Glutamatergic neuron (in vitro differentiated cells): ENCODE results near the gene NKX2-2. TPM values are rescaled to one million over a fixed set of nuclear protein-coding genes. Genes with fewer than 3 reads are reported as not detected.

ENCODE experiments used
- DNase-seq: peaks from one replicate; pipeline ENCODE4 v3.0.0; 2022
- H3K27ac Mint-ChIP-seq: one replicate; pipeline ENCODE4 v1.8.0; 2020; ENCODE audit warnings: mild to moderate bottlenecking, mixed read lengths, inconsistent platforms; ENCODE audit not compliant: unreplicated experiment
- H3K27me3 Mint-ChIP-seq: one replicate; pipeline ENCODE4 v1.8.0; 2020; ENCODE audit warnings: mild to moderate bottlenecking, moderate library complexity, mixed read lengths, inconsistent platforms; ENCODE audit not compliant: unreplicated experiment
- H3K36me3 Mint-ChIP-seq: one replicate; pipeline ENCODE4 v1.8.0; 2020; ENCODE audit warnings: mild to moderate bottlenecking, mixed read lengths, inconsistent platforms; ENCODE audit not compliant: unreplicated experiment
- H3K4me1 Mint-ChIP-seq: one replicate; pipeline ENCODE4 v1.8.0; 2020; ENCODE audit warnings: mild to moderate bottlenecking, low read depth, mixed read lengths, inconsistent platforms; ENCODE audit not compliant: unreplicated experiment
- H3K4me3 Mint-ChIP-seq: one replicate; pipeline ENCODE4 v1.8.0; 2020; ENCODE audit warnings: mild to moderate bottlenecking, mixed read lengths, inconsistent platforms; ENCODE audit not compliant: unreplicated experiment
- H3K9me3 Mint-ChIP-seq: one replicate; pipeline ENCODE4 v1.8.0; 2020; ENCODE audit warnings: mild to moderate bottlenecking, moderate library complexity, mixed read lengths, inconsistent platforms; ENCODE audit not compliant: unreplicated experiment
- total RNA-seq: library from RNA; stranded (reverse); fragmentation: NEBNext Ultra II Directional; extraction: Animal tissue kit (Norgen Biotek cat#: 25700); gene quantifications from one replicate; pipeline ENCODE4 v1.2.1, GENCODE V29; 2021; ENCODE audit not compliant: unreplicated experiment
- TF ChIP-seq, protein P1 (sequence below): fragments of 200-600 bp; sonication (generic); IDR thresholded peaks from one replicate; pipeline ENCODE4 v1.5.0; 2021; ENCODE audit not compliant: partially characterized antibody, unreplicated experiment

Gene NKX2-2
- total RNA-seq, 1 donor from 2014 or later, result 1.2 TPM

GRCh38 chr20:21546355-21546754 lies 32.5 kb upstream of the NKX2-2 start:
- H3K36me3 Mint-ChIP-seq, result no peaks in the 10 kb centered on the region
- no peaks in the 10 kb centered on the region for H3K27me3 Mint-ChIP-seq
- H3K4me1 Mint-ChIP-seq, result peaks cover 3% of the 10 kb centered on the region
- TF ChIP-seq, protein P1, sequence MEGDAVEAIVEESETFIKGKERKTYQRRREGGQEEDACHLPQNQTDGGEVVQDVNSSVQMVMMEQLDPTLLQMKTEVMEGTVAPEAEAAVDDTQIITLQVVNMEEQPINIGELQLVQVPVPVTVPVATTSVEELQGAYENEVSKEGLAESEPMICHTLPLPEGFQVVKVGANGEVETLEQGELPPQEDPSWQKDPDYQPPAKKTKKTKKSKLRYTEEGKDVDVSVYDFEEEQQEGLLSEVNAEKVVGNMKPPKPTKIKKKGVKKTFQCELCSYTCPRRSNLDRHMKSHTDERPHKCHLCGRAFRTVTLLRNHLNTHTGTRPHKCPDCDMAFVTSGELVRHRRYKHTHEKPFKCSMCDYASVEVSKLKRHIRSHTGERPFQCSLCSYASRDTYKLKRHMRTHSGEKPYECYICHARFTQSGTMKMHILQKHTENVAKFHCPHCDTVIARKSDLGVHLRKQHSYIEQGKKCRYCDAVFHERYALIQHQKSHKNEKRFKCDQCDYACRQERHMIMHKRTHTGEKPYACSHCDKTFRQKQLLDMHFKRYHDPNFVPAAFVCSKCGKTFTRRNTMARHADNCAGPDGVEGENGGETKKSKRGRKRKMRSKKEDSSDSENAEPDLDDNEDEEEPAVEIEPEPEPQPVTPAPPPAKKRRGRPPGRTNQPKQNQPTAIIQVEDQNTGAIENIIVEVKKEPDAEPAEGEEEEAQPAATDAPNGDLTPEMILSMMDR, result no peak
- H3K9me3 Mint-ChIP-seq, result no peaks in the 10 kb centered on the region
- H3K27ac Mint-ChIP-seq, result no peak overlapping the region
- no peak for DNase-seq
- H3K4me3 Mint-ChIP-seq, result no peak overlapping the region

DNA sequence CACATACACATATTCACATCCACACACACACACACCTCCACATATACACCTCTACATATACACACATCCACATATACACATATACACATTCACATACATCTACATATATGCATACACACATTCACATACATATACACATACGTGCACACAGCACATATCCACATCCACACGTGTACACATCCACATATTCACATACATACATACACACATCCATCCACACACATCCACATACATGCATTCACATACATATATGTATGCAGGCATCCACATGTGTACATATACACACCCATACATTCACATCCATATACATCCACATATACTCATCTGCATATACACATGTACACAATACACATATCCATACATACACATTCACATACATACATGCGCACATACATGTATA lies 25.6 kb upstream of the NKX2-2 start:
- TF ChIP-seq, protein P1, result no peak
- no peak for DNase-seq
- Mint-ChIP-seq H3K27me3 (no peaks in the 10 kb centered on the region), H3K4me1 (peaks cover 6% of the 10 kb centered on the region), H3K9me3 (peaks cover 2% of the 10 kb centered on the region), H3K27ac (no peak overlapping the region), H3K36me3 (no peaks in the 10 kb centered on the region), H3K4me3 (no peak overlapping the region)

DNA sequence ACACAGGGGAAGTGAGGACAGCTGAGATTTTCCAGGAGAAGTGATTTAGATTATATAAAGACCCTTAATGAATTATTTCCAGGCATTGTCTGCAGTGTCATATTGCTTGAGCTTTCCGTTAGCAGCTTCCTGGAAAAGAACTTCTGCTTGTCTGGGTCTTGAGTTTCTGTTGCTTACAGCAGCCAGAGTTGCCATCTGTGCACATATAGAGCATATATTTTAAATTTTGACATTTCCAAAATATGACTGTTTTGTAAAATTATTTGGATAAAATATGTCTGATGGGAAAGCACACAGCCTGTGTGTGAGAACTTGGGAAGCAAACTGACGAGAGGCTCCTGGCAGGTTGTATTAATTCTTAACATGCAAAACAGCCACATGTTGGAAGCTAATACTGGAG lies 21.0 kb upstream of the NKX2-2 start:
- TF ChIP-seq, protein P1, result no peak
- Mint-ChIP-seq H3K4me1 (peaks cover 14% of the 10 kb centered on the region), H3K27me3 (peaks cover 2% of the 10 kb centered on the region), H3K27ac (peak overlapping the region; percentile 84), H3K36me3 (no peaks in the 10 kb centered on the region), H3K9me3 (peaks cover 7% of the 10 kb centered on the region), H3K4me3 (no peak overlapping the region)
- DNase-seq, result no peak

- H3K27me3 Mint-ChIP-seq, result peaks cover 2% of the 10 kb centered on the region
- no peak overlapping the region for H3K4me3 Mint-ChIP-seq
- peaks cover 7% of the 10 kb centered on the region for H3K9me3 Mint-ChIP-seq
- peaks cover 17% of the 10 kb centered on the region for H3K4me1 Mint-ChIP-seq
- TF ChIP-seq, protein P1, result no peak
- no peaks in the 10 kb centered on the region for H3K36me3 Mint-ChIP-seq
- peak overlapping the region; percentile 84 for H3K27ac Mint-ChIP-seq
- no peak for DNase-seq
Observed at GRCh38 chr20:21534453-21534852, 20.6 kb upstream of the NKX2-2 start.

- no peak for DNase-seq
- no peak overlapping the region for H3K27ac Mint-ChIP-seq
- TF ChIP-seq, protein P1, result peak; percentile 37
- peaks cover 13% of the 10 kb centered on the region for H3K4me1 Mint-ChIP-seq
- H3K4me3 Mint-ChIP-seq, result no peak overlapping the region
- H3K36me3 Mint-ChIP-seq, result peaks cover 4% of the 10 kb centered on the region
- peaks cover 9% of the 10 kb centered on the region for H3K27me3 Mint-ChIP-seq
- H3K9me3 Mint-ChIP-seq, result peaks cover 10% of the 10 kb centered on the region
Observed at GRCh38 chr20:21529863-21530262, 16.0 kb upstream of the NKX2-2 start.
